GM19455 (cell line): ENCODE results near the gene PROKR1.
A peak's percentile ranks its signal among the peaks of the same experiment; 100 is the strongest.
"Not testable (repeated sequence)": the region's sequence is repeated elsewhere in the genome, so short reads cannot be mapped to it uniquely, and the experiment has no call there.

Experiments used
- ATAC-seq: cut with Tn5 transposase; IDR thresholded peaks from one replicate; pipeline ENCODE4 v1.9.1; 2021; ENCODE audit not compliant: unreplicated experiment

The PROKR1 gene

GRCh38 chr2:68643011-68643873, at the start of gene PROKR1:
TSS of gene PROKR1 (plus strand) at chr2:68643579. CDS start at chr2:68645822, 2,243 bp downstream.
- no peak for ATAC-seq

- ATAC-seq: no peak
These were observed 49.3 kb upstream of the PROKR1 start for GRCh38 chr2:68594041-68594440.

GRCh38 chr2:68594674-68595492, 48.5 kb upstream of the PROKR1 start:
- ATAC-seq: peak; percentile 72

GRCh38 chr2:68595493-68595785, 47.9 kb upstream of the PROKR1 start:
- ATAC-seq: not testable (repeated sequence)

GRCh38 chr2:68600495-68600894, 42.9 kb upstream of the PROKR1 start:
- ATAC-seq: not testable (repeated sequence)

GRCh38 chr2:68603059-68603458, 40.3 kb upstream of the PROKR1 start:
- no peak for ATAC-seq

- ATAC-seq: no peak
These were observed 39.3 kb upstream of the PROKR1 start for GRCh38 chr2:68604077-68604476.

- ATAC-seq: no peak
These were observed 37.4 kb upstream of the PROKR1 start for GRCh38 chr2:68605939-68606338.

- ATAC-seq: no peak
These were observed 36.6 kb upstream of the PROKR1 start for GRCh38 chr2:68606759-68607158.

GRCh38 chr2:68607837-68608236, 35.5 kb upstream of the PROKR1 start:
- no peak for ATAC-seq

- no peak for ATAC-seq
These were observed 30.4 kb upstream of the PROKR1 start for GRCh38 chr2:68612765-68613519.

- ATAC-seq: no peak
These were observed 22.6 kb upstream of the PROKR1 start for GRCh38 chr2:68620772-68621171.

GRCh38 chr2:68623820-68624219, 19.6 kb upstream of the PROKR1 start:
- ATAC-seq: no peak

GRCh38 chr2:68627615-68628014, 15.8 kb upstream of the PROKR1 start:
- no peak for ATAC-seq

GRCh38 chr2:68632021-68632420, 11.4 kb upstream of the PROKR1 start:
- ATAC-seq: no peak

GRCh38 chr2:68637047-68637446, 6.3 kb upstream of the PROKR1 start:
- ATAC-seq: no peak

- no peak for ATAC-seq
These were observed 601 bp downstream of the PROKR1 start for GRCh38 chr2:68643874-68644485.

- ATAC-seq: no peak
These were observed 2.1 kb downstream of the PROKR1 start for GRCh38 chr2:68645523-68645922.

GRCh38 chr2:68646303-68646702, 2.9 kb downstream of the PROKR1 start:
- ATAC-seq: no peak

GRCh38 chr2:68650645-68651044, 7.3 kb downstream of the PROKR1 start:
- ATAC-seq: no peak

- no peak for ATAC-seq
These were observed 9.7 kb downstream of the PROKR1 start for GRCh38 chr2:68653034-68653433.
